Astrocyte of the spinal cord (primary cell): ENCODE measurements around the gene CPA2.
"Not testable (repeated sequence)": the region's sequence is repeated elsewhere in the genome, so short reads cannot be mapped to it uniquely, and the experiment has no call there.

Source experiments
- DNase-seq: peaks from one replicate; pipeline ENCODE4 v3.0.0; 2011; ENCODE audit warnings: low read depth, low spot score
- H3K4me3 ChIP-seq: 2 replicates; pipeline ENCODE4 v1.5.1; 2011; ENCODE audit warnings: low read depth, mild to moderate bottlenecking, low read length, moderate library complexity
- CTCF ChIP-seq: IDR thresholded peaks from 2 replicates; pipeline ENCODE4 v1.5.1; 2012; ENCODE audit warnings: low read depth, mild to moderate bottlenecking, low read length, inconsistent platforms
- in situ Hi-C: cut with HindIII; loops from 2 replicates; pipeline ENCODE4 v1.10.0; 2017; ENCODE audit warnings: low sequenced_read_pairs

The CPA2 gene

GRCh38 chr7:130266258-130266960 is at the start of gene CPA2:
Gene CPA2 (plus strand): TSS chr7:130266863. CDS start chr7:130266882, 19 bp downstream.
- H3K4me3 ChIP-seq: no peak within 1 kb of the TSS
- DNase-seq: no peak
- in situ Hi-C loops: no loop called here
- no peak for TF ChIP-seq CTCF

- in situ Hi-C loops: no loop called here
- no peak for DNase-seq
- H3K4me3 ChIP-seq: no peak overlapping the region
- no peak for TF ChIP-seq CTCF
These were observed 47.6 kb upstream of the CPA2 start for GRCh38 chr7:130218806-130219620.

GRCh38 chr7:130219871-130220270 is 46.8 kb upstream of the CPA2 start:
- no peak for TF ChIP-seq CTCF

GRCh38 chr7:130221746-130222145 is 44.9 kb upstream of the CPA2 start:
- no peak for DNase-seq

More at GRCh38 chr7:130219871-130220270, 46.8 kb upstream of the CPA2 start:
- DNase-seq: no peak
- in situ Hi-C loops: no loop called here
- H3K4me3 ChIP-seq: no peak overlapping the region

GRCh38 chr7:130223646-130224045 is 43.0 kb upstream of the CPA2 start:
- no peak overlapping the region for H3K4me3 ChIP-seq
- no peak for DNase-seq
- in situ Hi-C loops: no loop called here
- no peak for TF ChIP-seq CTCF

More at GRCh38 chr7:130221746-130222145, 44.9 kb upstream of the CPA2 start:
- in situ Hi-C loops: no loop called here
- no peak overlapping the region for H3K4me3 ChIP-seq
- TF ChIP-seq CTCF: no peak

GRCh38 chr7:130224210-130224609 is 42.5 kb upstream of the CPA2 start:
- no peak for DNase-seq
- no peak for TF ChIP-seq CTCF
- no peak overlapping the region for H3K4me3 ChIP-seq
- in situ Hi-C loops: no loop called here

GRCh38 chr7:130224923-130225322 is 41.7 kb upstream of the CPA2 start:
- in situ Hi-C loops, H3K4me3 ChIP-seq: not testable (repeated sequence)
- DNase-seq: peak; percentile 22
